GM12878 (cell line): ENCODE results near the gene KLHL2. TPM values are rescaled to one million over a fixed set of nuclear protein-coding genes. Genes with fewer than 3 reads are reported as not detected.

Experiments used
- ATAC-seq: fragments of 200-7000 bp; cut with Tn5 transposase; 3 replicates; pipeline ENCODE4 v1.9.1; 2020; ENCODE audit warnings: mild to moderate bottlenecking, moderate library complexity
- BruUV-seq: library from RNA; stranded (reverse); fragments of 400-500 nt; replicated peaks from 2 replicates; lab custom pipeline; 2021; lab: Mats Ljungman, UMichigan
- CTCF ChIA-PET: fragments of 300-600 bp; sonication (Branson Sonifier 250); formaldehyde crosslinking; extraction: SDS; loops from one replicate; lab custom pipeline; 2021; ENCODE audit warnings: inconsistent platforms; lab: Yijun Ruan, JAX
- POLR2A ChIA-PET: fragments of 350-600 bp; formaldehyde crosslinking; extraction: SDS; loops from one replicate; lab custom pipeline; 2021; ENCODE audit warnings: inconsistent platforms; lab: Charles Lee
- RAD21 ChIA-PET: fragments of 300-600 bp; sonication (Branson Sonifier 250); formaldehyde crosslinking; loops from one replicate; lab custom pipeline; 2023; ENCODE audit warnings: antibody characterized with exemption; ENCODE audit not compliant: unreplicated experiment; lab: Charles Lee
- SMC1A ChIA-PET: fragments of 300-600 bp; sonication (Branson Sonifier 250); formaldehyde crosslinking; loops from one replicate; lab custom pipeline; 2023; ENCODE audit not compliant: unreplicated experiment, uncharacterized antibody; lab: Charles Lee
- DNase-seq: peaks from one replicate; pipeline ENCODE4 v3.0.0-alpha.2; 2011; ENCODE audit warnings: low read depth, low spot score
- FAIRE-seq: peaks from 3 replicates; lab custom pipeline; 2011; peaks lifted over from hg19 to GRCh38; lab: Jason Lieb, UNC
- H2AFZ ChIP-seq: 2 replicates; pipeline ENCODE4 v1.6.0; 2011; ENCODE audit warnings: low read depth, low read length, control low read depth; ENCODE audit not compliant: control insufficient read depth
- H3K27ac ChIP-seq: 2 replicates; pipeline ENCODE4 v1.5.1; 2011; ENCODE audit warnings: control low read depth; ENCODE audit not compliant: control insufficient read depth, insufficient read depth
- H3K27me3 ChIP-seq, 2 experiments: replicated peaks in 1 of 2; 2 replicates each; pipeline versions ENCODE4 v1.6.0 to v1.6.1; 2011; ENCODE audit warnings: low read length in 1 of 2; ENCODE audit not compliant: control insufficient read depth in 2 of 2, insufficient read depth in 2 of 2
- H3K36me3 ChIP-seq, 2 experiments: 2 replicates each; pipeline ENCODE4 v1.5.1; 2011; ENCODE audit warnings: low read length in 1 of 2; ENCODE audit not compliant: control insufficient read depth in 2 of 2, insufficient read depth in 2 of 2
- H3K4me1 ChIP-seq: 2 replicates; pipeline ENCODE4 v1.6.1; 2011; ENCODE audit warnings: mild to moderate bottlenecking, low read length, moderate library complexity, mixed read lengths; ENCODE audit not compliant: control insufficient read depth, insufficient read depth
- H3K4me2 ChIP-seq: 2 replicates; pipeline ENCODE4 v1.6.0; 2011; ENCODE audit warnings: control low read depth; ENCODE audit not compliant: control insufficient read depth, insufficient read depth
- H3K4me3 ChIP-seq: fragments of 200-600 bp; sonication (generic); 2 replicates; pipeline ENCODE4 v1.5.1; 2016
- H3K79me2 ChIP-seq: 2 replicates; pipeline ENCODE4 v1.6.0; 2011; ENCODE audit warnings: low read length; ENCODE audit not compliant: control insufficient read depth, insufficient read depth
- H3K9ac ChIP-seq: 2 replicates; pipeline ENCODE4 v1.8.0; 2011; ENCODE audit warnings: low read length, control low read depth, mixed read lengths; ENCODE audit not compliant: control insufficient read depth, insufficient read depth
- H3K9me3 ChIP-seq: replicated peaks from 3 replicates; pipeline ENCODE4 v1.5.1; 2011; ENCODE audit warnings: mild to moderate bottlenecking, low read length; ENCODE audit not compliant: control insufficient read depth, insufficient read depth
- H4K20me1 ChIP-seq: 2 replicates; pipeline ENCODE4 v1.6.0; 2011; ENCODE audit not compliant: control insufficient read depth, insufficient read depth
- CEBPZ ChIP-seq: fragments of 150-350 bp; IDR thresholded peaks from 2 replicates; pipeline ENCODE4 v1.6.1; 2016; ENCODE audit warnings: low read depth, low read length
- HDAC6 ChIP-seq: fragments of 200-600 bp; sonication (generic); IDR thresholded peaks from one replicate; pipeline ENCODE4 v1.8.0; 2017; ENCODE audit warnings: antibody characterized with exemption; ENCODE audit not compliant: unreplicated experiment
- PAX8 ChIP-seq: fragments of 450-650 bp; IDR thresholded peaks from 2 replicates; pipeline ENCODE4 v1.6.1; 2017; ENCODE audit warnings: mild to moderate bottlenecking, moderate library complexity
- SREBF1 ChIP-seq: IDR thresholded peaks from 2 replicates; pipeline ENCODE4 v1.6.1; 2012; ENCODE audit warnings: mild to moderate bottlenecking, low read length
- WGBS: methylation state at CpG from one replicate; pipeline ENCODE4 v1.1.6; 2016; ENCODE audit warnings: low lambda C conversion rate; ENCODE audit not compliant: insufficient replicate concordance, insufficient coverage; ENCODE audit errors: missing lambda C conversion rate; 5-methylcytosine and 5-hydroxymethylcytosine counted together
- in situ Hi-C: fragments of 300-500 bp; cut with MboI; formaldehyde crosslinking; loops from 9 replicates; pipeline ENCODE4 v1.14.3; 2018; ENCODE audit warnings: mixed read lengths
- intact Hi-C: fragments of 100-400 bp; cut with micrococcal nuclease; formaldehyde crosslinking; loops from one replicate; pipeline ENCODE4 v1.14.2; 2022; ENCODE audit not compliant: unreplicated experiment
- polyA plus RNA-seq, 11 experiments: library from polyadenylated mRNA; depleted of rRNA in 4 of 11; unstranded in 6 of 11; stranded (reverse) in 5 of 11; fragments of >200 nt; fragmentation: Nextera tagmentation in 4 of 11; fragmentation: Illumina TruSeq in 1 of 11; extraction: Ambion mirVana in 4 of 11; extraction: Trizol in 1 of 11; gene quantifications; 1 replicate in 1 of 11; 2 replicates in 10 of 11; pipeline versions ENCODE4 v1.2.1 to v1.2.3, GENCODE V29; 2011 to 2016; ENCODE audit warnings: inconsistent platforms in 2 of 11, missing spikeins in 2 of 11, low read depth in 1 of 11
- total RNA-seq, 4 experiments: library from RNA; depleted of rRNA in 3 of 4; stranded (reverse); fragments of >200 nt in 3 of 4; fragmentation: Illumina TruSeq in 1 of 4; extraction: Trizol in 1 of 4; gene quantifications; 2 replicates each; pipeline versions ENCODE4 v1.2.1 to v1.2.3, GENCODE V29; 2013 to 2021

KLHL2 gene
- total and polyA plus RNA-seq, 10 of the 15 experiments (the other 5 are each of a cell fraction or from before 2014, with no cell fraction given): 4.8 to 22.8 (median 12.9) TPM

GRCh38 chr4:165309456-165309855, 102.1 kb downstream of the KLHL2 start:
- Histone ChIP-seq H3K9me3 (no peaks in the 10 kb centered on the region), H3K9ac (no peak overlapping the region), H4K20me1 (no peaks in the 10 kb centered on the region), H3K27ac (no peak overlapping the region), H3K4me1 (no peaks in the 10 kb centered on the region), H3K4me2 (no peak overlapping the region), H3K4me3 (no peak overlapping the region), H3K36me3 (peaks cover 0 to 2% of the 10 kb centered on the region in 2 experiments; a peak in 1 of 4 replicates), H3K79me2 (no peaks in the 10 kb centered on the region)
- no peak for DNase-seq
- WGBS: 97% methylated on average over 4 of the region's 4 CpGs
- RAD21 ChIA-PET: interaction anchor here (0.8 kb wide), 1 partner anchor 18 kb away, joined by 3 read pairs; the partner anchor contains the start of gene MSMO1
- BruUV-seq: no TSS peak
- POLR2A ChIA-PET: interaction anchor here (0.5 to 1.0 kb wide), 2 partner anchors 20 to 149 kb away, joined by 3 to 4 read pairs; no protein-coding TSS in a partner anchor
- SMC1A ChIA-PET: interaction anchor here (0.7 to 2.5 kb wide), 8 partner anchors 9 to 183 kb away, joined by 3 to 6 read pairs (median 4); partner anchors contain the start of gene MSMO1
- no peak for TF ChIP-seq CEBPZ
- no peak for TF ChIP-seq HDAC6
- no peak for TF ChIP-seq SREBF1
- no peak for TF ChIP-seq PAX8
- TF ChIP-seq, all 136 proteins: peak for 0
- intact Hi-C loops (no loop called here), in situ Hi-C loops (no loop called here)
- H2AFZ ChIP-seq: no peak overlapping the region
- H3K27me3 ChIP-seq: no peaks in the 10 kb centered on the region
- no peak for ATAC-seq
- CTCF ChIA-PET: interaction anchor here (0.7 to 1.2 kb wide), 3 partner anchors 11 to 17 kb away, joined by 3 to 5 read pairs (median 3); no protein-coding TSS in a partner anchor
- no peak for FAIRE-seq
